Body of pancreas (tissue), 4 donors: Measurements from ENCODE around the gene TBC1D23.

ENCODE experiments used
- CTCF ChIP-seq, 7 experiments: fragments of 450-650 bp in 4 of 7; fragments of 200-600 bp in 3 of 7; sonication (generic) in 3 of 7; IDR thresholded peaks; one replicate each; pipeline ENCODE4 v1.5.1; 2016 to 2019; ENCODE audit warnings: antibody characterized with exemption in 7 of 7
- POLR2A ChIP-seq, 3 donors: fragments of 450-650 bp; IDR thresholded peaks; one replicate each; pipeline ENCODE4 v1.6.1; 2016; ENCODE audit warnings: antibody characterized with exemption in 3 of 3, mild to moderate bottlenecking in 2 of 3

DNA sequence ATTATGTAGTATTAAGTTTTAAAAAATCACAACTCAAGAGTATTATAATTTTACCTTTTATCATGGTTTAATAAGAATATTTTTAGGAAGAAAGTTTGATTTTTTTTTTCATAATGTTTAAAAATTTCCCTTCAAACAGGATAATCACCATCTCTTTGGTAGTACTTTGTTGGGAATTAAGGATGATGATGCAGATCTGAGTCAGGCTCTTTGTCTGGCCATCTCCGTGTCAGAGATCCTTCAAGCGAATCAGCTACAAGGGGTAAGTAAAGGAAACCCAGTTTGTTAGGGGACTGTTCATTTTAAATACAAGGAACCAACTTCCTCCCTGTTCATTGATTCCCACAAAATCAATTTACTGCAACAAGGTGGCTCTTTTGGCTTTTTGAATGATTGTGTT, 37.0 kb downstream of the TBC1D23 start:
- TF ChIP-seq CTCF (IDR thresholded peaks at IDR 0.05) (no peak), POLR2A (IDR thresholded peaks at IDR 0.05) (no peak)
